Uterus (tissue), 2 donors: ENCODE measurements around the gene GPAM.

Experiments
- CTCF ChIP-seq, 4 experiments: fragments of 200-600 bp in 2 of 4; fragments of 450-650 bp in 2 of 4; sonication (generic) in 2 of 4; IDR thresholded peaks; one replicate each; pipeline ENCODE4 v1.5.1; 2016 to 2019; ENCODE audit warnings: antibody characterized with exemption in 4 of 4, mild to moderate bottlenecking in 2 of 4, moderate library complexity in 1 of 4
- POLR2A ChIP-seq, 2 donors: fragments of 450-650 bp; IDR thresholded peaks; one replicate each; pipeline ENCODE4 v1.6.1; 2016; ENCODE audit warnings: antibody characterized with exemption in 2 of 2, mild to moderate bottlenecking in 1 of 2, moderate library complexity in 1 of 2

GRCh38 chr10:112210666-112211065 lies 27.1 kb upstream of the GPAM start:
- TF ChIP-seq CTCF (IDR thresholded peaks at IDR 0.05): no peak
- TF ChIP-seq POLR2A (IDR thresholded peaks at IDR 0.05): no peak
